CD4-positive, alpha-beta T cell treated with Interferon alpha-2 for 1 hour (primary cell): Measurements from ENCODE around the gene F7.
"Not testable (repeated sequence)": the region's sequence is repeated elsewhere in the genome, so short reads cannot be mapped to it uniquely, and the experiment has no call there.

Experiments used
- DNase-seq, 2 donors: peaks; one replicate each; pipeline ENCODE4 v3.0.0-alpha.2; 2020 to 2022

F7 gene

GRCh38 chr13:113073942-113074341 is 31.6 kb upstream of the F7 start:
- DNase-seq: no peak

- no peak for DNase-seq
Observed at GRCh38 chr13:113074401-113074800, 31.2 kb upstream of the F7 start.

- DNase-seq: no peak
Observed at GRCh38 chr13:113074876-113075275, 30.7 kb upstream of the F7 start.

DNA sequence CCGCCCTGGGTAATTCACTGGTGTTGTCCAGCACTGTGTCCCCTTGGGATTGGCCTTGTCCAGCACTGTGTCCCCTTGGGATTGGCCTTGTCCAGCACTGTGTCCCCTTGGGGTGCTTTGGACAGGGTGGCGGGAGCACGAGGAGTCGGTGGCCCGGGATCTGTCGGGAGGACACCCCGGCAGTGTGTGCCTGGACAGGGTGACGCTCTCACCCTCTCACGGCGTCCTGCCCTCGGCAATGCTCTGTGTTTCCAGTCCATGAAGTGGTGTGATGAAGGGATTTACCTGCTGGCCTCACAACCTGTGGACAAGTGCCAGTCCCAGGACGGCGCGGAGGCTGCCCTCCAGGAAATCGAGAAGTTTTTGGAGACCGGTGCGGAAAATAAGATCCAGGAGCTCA is 29.9 kb upstream of the F7 start:
- DNase-seq: no peak

GRCh38 chr13:113076681-113077401 is 28.8 kb upstream of the F7 start:
- no peak for DNase-seq

- DNase-seq: no peak
Observed at GRCh38 chr13:113077566-113077952, 28.0 kb upstream of the F7 start.

DNA sequence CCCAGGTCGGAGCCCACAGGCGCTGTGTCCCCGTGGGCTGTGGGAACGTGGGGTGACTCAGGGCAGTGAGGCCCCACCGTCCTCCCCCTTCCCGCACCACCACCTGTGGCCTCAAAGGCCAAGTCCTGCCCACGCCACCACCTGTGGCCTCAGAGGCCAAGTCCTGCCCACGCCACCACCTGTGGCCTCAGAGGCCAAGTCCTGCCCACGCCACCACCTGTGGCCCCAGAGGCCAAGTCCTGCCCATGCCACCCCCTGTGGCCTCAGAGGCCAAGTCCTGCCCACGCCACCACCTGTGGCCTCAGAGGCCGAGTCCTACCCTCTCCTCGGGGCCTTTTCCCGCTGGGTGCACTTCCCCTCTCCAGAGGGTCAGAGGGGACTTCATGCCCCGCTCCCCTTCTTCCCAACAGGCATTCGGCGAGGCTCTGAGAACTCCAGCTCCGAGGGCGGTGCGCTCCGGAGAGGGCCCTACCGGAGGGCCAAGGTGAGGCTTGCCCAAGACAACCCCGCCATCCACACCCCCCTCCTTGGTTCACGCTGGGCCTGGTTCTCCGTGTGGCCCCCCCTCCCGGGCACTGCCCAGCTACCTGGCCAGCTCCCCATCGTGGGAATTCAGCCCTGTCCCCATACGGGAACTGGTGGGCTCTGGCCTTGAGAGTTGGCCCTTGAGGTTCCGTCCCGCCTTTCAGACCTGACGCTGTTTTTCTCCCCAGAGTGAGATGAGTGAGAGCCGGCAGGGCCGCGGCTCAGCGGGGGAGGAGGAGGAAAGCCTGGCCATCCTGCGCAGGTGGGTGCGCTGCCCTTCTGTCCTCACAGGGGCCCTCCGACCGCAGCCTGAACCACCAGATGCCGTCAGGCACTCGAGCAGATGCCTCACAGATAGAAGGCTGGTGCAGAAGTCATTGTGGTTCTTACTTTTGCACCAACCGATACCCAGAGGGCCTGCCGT is 27.4 kb upstream of the F7 start:
- no peak for DNase-seq

GRCh38 chr13:113078902-113079780 is 26.4 kb upstream of the F7 start:
- DNase-seq: no peak

DNA sequence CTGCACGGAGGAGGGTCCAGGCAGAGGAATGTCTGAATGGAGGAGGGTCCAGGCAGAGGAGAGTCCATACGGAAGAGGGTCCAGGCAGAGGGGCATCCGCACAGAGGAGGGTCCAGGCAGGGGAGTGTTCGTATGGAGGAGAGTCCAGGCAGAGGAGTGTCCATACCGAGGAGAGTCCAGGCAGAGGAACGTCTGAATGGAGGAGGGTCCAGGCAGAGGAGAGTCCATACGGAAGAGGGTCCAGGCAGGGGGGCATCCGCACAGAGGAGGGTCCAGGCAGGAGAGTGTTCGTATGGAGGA is 25.9 kb upstream of the F7 start:
- not testable (repeated sequence) for DNase-seq

GRCh38 chr13:113080361-113080831 is 25.2 kb upstream of the F7 start:
- no peak for DNase-seq

- DNase-seq: no peak
Observed at GRCh38 chr13:113080901-113081521, 24.6 kb upstream of the F7 start.

DNA sequence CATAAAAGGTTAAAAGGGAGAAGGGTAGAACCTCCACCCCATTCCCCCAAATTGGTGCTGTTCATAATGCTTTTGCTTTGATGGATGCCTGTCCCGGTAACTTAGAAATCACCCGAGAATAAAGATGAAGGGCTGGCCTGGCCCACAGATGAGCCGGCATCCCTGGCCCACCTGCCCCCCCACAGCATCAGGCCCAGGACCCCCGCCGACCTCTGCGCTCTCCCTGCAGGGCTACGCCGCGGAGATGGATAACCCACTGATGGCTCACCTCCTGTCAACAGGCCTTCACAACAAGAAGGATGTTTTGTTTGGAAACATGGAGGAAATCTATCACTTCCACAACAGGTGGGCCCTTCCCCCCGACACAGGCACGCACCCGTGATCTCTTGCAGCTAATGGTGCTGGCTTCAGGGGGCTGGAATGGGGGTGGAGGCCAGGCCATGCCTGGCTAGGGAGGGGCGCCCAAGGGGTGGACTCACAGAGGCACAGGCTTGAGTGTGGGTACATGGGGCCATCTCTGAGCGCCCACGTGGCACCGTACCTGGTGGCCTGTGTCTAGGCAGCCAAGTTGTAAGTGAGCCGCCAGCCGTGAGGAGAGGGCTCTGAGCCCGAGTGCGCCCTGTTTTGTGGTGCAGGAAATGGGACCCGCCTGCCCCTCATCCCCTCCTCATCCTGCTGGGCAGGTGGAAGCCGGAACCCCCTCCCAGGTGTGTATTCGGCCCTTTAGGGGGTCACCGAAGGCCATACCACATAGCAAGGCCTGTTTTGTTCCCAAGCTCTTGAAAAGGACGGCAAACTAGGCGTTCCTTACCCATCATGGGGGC is 23.2 kb upstream of the F7 start:
- no peak for DNase-seq

DNA sequence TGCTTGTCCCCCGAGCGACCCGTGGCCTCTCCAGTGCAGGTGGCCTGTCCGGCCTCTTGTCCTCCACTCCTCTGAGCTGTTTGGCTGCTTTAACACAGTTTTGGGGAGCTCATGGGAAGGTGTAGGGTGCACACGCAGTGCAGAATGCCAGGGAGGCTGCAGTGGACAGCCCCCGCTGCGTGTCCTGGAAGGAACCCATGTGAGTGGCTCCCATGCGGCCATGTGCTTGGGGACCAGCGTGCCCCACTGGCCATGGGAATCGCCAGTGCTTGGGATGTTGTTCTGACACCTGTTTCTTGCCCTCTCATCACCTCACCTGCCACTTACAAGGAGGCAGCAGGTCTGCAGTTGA is 22.6 kb upstream of the F7 start:
- no peak for DNase-seq

- no peak for DNase-seq
Observed at GRCh38 chr13:113083402-113084061, 22.1 kb upstream of the F7 start.

DNA sequence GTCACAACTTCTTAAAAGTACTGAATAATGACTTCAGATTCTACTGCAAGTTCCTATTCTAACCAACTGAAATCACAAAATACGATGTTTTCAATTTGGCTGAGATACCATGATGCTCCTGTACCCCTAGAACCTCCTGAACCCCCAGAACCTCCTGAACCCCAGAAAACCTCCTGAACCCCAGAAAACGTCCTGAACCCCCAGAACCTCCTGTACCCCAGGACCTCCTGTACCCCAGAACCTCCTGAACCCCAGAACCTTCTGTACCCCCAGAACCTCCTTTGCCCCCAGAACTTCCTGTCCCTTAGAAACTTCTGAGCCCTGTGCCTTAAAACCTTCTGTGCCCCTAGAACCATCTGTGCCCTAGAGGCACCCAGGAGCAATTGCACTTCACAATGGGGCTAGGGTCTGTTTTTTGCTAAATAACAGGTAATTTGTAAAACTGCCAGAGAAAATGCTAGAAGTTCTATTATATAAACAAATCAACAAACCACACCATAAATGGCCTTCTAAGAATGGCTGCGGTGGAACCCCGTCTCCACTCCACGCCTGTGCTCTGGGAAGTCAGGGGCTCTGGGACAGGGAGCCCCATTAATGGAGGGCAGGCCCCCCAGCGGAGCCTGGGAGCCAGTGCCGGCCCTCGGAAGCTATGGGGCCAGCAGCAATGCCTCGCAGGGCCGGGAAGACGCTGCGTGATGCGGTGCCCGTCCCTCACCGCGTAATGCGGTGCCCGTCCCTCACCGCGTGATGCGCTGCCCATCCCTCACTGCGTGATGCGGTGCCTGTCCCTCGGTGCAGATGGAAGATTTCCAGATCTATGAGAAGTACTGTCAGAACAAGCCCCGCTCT is 21.3 kb upstream of the F7 start:
- no peak for DNase-seq

DNA sequence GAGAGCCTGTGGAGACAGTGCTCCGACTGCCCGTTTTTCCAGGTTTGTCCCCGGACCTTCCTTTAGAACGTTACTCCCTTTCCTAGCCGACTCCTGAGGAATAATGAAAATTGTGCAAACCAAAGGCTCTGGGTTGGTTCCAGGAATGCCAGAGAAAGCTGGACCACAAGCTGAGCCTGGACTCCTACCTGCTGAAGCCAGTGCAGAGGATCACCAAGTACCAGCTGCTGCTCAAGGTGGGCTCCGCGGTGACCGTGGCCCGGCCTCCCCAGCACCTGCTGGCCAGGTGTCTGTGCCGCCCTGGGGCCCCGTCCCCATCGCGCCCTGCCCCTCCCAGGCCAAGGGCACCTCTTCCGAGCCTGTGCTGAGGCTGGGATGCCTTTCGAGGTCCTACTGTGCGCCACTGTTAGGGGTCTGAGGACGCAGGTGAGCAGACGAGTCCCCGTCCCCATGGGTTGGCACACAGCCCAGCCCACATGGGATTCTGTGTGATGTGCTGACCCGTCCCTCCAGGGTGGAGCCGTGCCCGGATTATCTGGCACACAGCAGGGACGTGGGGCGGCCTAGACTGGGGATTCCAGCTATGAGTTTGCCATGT is 20.5 kb upstream of the F7 start:
- no peak for DNase-seq

- no peak for DNase-seq
Observed at GRCh38 chr13:113086031-113086750, 19.4 kb upstream of the F7 start.

- DNase-seq: no peak
Observed at GRCh38 chr13:113086991-113087922, 18.3 kb upstream of the F7 start.
